HCT116 (cell line): ENCODE results near the gene FICD. TPM values are rescaled to one million over a fixed set of nuclear protein-coding genes. Genes with fewer than 3 reads are reported as not detected.
"Not testable (repeated sequence)": the region's sequence is repeated elsewhere in the genome, so short reads cannot be mapped to it uniquely, and the experiment has no call there.

Experiments used
- ATAC-seq: fragments of 200-7000 bp; cut with Tn5 transposase; 2 replicates; pipeline ENCODE4 v1.9.1; 2020; ENCODE audit warnings: mild to moderate bottlenecking, moderate library complexity
- BruUV-seq: library from RNA; stranded (reverse); fragments of 400-500 nt; replicated peaks from 2 replicates; lab custom pipeline; 2021; lab: Mats Ljungman, UMichigan
- CTCF ChIA-PET: fragments of 300-600 bp; sonication (Branson Sonifier 250); formaldehyde crosslinking; loops from one replicate; lab custom pipeline; 2021; ENCODE audit warnings: antibody characterized with exemption; lab: Charles Lee
- POLR2A ChIA-PET: fragments of 300-600, 350-600 bp; sonication (Branson Sonifier 250); formaldehyde crosslinking; loops from one replicate; lab custom pipeline; 2021; ENCODE audit warnings: antibody characterized with exemption; lab: Charles Lee
- RAD21 ChIA-PET, 2 experiments: fragments of 300-600 bp; sonication (Branson Sonifier 250); formaldehyde crosslinking; loops; one replicate each; lab custom pipeline; 2023; ENCODE audit warnings: low total read pairs in 2 of 2; ENCODE audit not compliant: uncharacterized antibody in 2 of 2, unreplicated experiment in 2 of 2, low non-redundant PET in 1 of 2; lab: Charles Lee
- DNase-seq: peaks from one replicate; pipeline ENCODE4 v3.0.0-alpha.2; 2010; ENCODE audit warnings: low read depth, low spot score
- H2AFZ ChIP-seq: fragments of 200-600 bp; shearing (Covaris generic), sonication (generic); 2 replicates; pipeline ENCODE4 v1.6.1; 2017; ENCODE audit warnings: low read depth, mixed run types, mixed read lengths, antibody characterized with exemption, low read length; ENCODE audit not compliant: poor library complexity, severe bottlenecking
- H3K27ac ChIP-seq: 2 replicates; pipeline ENCODE4 v1.5.1; 2012; ENCODE audit warnings: low read depth, low read length
- H3K27me3 ChIP-seq: fragments of 200-600 bp; sonication (generic); 2 replicates; pipeline ENCODE4 v1.6.1; 2016; ENCODE audit warnings: mixed run types, low read length, mixed read lengths; ENCODE audit not compliant: insufficient read depth
- H3K36me3 ChIP-seq, 2 experiments: fragments of 200-500 bp in 1 of 2; fragments of 200-600 bp in 1 of 2; sonication (Bioruptor generic) in 1 of 2; sonication (generic) in 1 of 2; 2 replicates each; pipeline versions ENCODE4 v1.5.1 to v1.6.1; 2014 to 2016; ENCODE audit warnings: low read length in 2 of 2, inconsistent platforms in 1 of 2, mixed read lengths in 1 of 2, mixed run types in 1 of 2; ENCODE audit not compliant: insufficient read depth in 2 of 2, control insufficient read depth in 1 of 2
- H3K4me1 ChIP-seq, 2 experiments: fragments of 200-600 bp in 1 of 2; sonication (generic) in 1 of 2; 2 replicates each; pipeline versions ENCODE4 v1.5.1 to v1.6.1; 2012 to 2017; ENCODE audit warnings: low read length in 2 of 2, inconsistent platforms in 1 of 2, mild to moderate bottlenecking in 1 of 2, mixed read lengths in 1 of 2, mixed run types in 1 of 2, moderate library complexity in 1 of 2; ENCODE audit not compliant: insufficient read depth in 2 of 2, control insufficient read depth in 1 of 2
- H3K4me2 ChIP-seq: fragments of 200-600 bp; sonication (generic); 2 replicates; pipeline ENCODE4 v1.6.1; 2017; ENCODE audit warnings: mixed run types, low read length, mixed read lengths
- H3K4me3 ChIP-seq, 2 experiments: fragments of 200-600 bp in 1 of 2; sonication (generic) in 1 of 2; replicated peaks in 1 of 2; 2 replicates each; pipeline ENCODE4 v1.5.1; 2011 to 2016; ENCODE audit warnings: low read length in 2 of 2, control low read depth in 1 of 2, low read depth in 1 of 2, mild to moderate bottlenecking in 1 of 2, mixed read lengths in 1 of 2, mixed run types in 1 of 2
- H3K79me2 ChIP-seq: fragments of 200-600 bp; sonication (generic); 2 replicates; pipeline ENCODE4 v1.6.1; 2017; ENCODE audit warnings: mild to moderate bottlenecking, mixed run types, low read length, moderate library complexity, mixed read lengths; ENCODE audit not compliant: insufficient read depth
- H3K9ac ChIP-seq: fragments of 200-600 bp; sonication (generic); 2 replicates; pipeline ENCODE4 v1.6.1; 2016; ENCODE audit warnings: low read length, mixed read lengths
- H3K9me2 ChIP-seq: fragments of 200-600 bp; sonication (generic), shearing (Covaris generic); 2 replicates; pipeline ENCODE4 v1.6.1; 2017; ENCODE audit warnings: mixed run types, mild to moderate bottlenecking, moderate library complexity; ENCODE audit not compliant: insufficient read depth
- H3K9me3 ChIP-seq, 2 experiments: fragments of 200-500 bp in 1 of 2; fragments of 200-600 bp in 1 of 2; sonication (Bioruptor generic) in 1 of 2; sonication (generic) in 1 of 2; 2 replicates each; pipeline ENCODE4 v1.6.1; 2014 to 2017; ENCODE audit warnings: low read length in 2 of 2, mixed read lengths in 2 of 2, inconsistent platforms in 1 of 2, low read depth in 1 of 2, mild to moderate bottlenecking in 1 of 2, mixed run types in 1 of 2, moderate library complexity in 1 of 2; ENCODE audit not compliant: control insufficient read depth in 1 of 2, insufficient read depth in 1 of 2
- H4K20me1 ChIP-seq: fragments of 200-600 bp; sonication (generic), shearing (Covaris generic); 2 replicates; pipeline ENCODE4 v1.6.1; 2017; ENCODE audit warnings: mixed run types, mild to moderate bottlenecking, moderate library complexity; ENCODE audit not compliant: insufficient read depth
- ELF1 ChIP-seq: IDR thresholded peaks from 2 replicates; pipeline ENCODE4 v1.6.1; 2012; ENCODE audit warnings: low read depth, borderline replicate concordance
- EZH2phosphoT487 ChIP-seq: fragments of 200-600 bp; IDR thresholded peaks from 2 replicates; pipeline ENCODE4 v1.6.1; 2018; ENCODE audit warnings: antibody characterized with exemption, borderline replicate concordance
- RAD21 ChIP-seq: IDR thresholded peaks from 2 replicates; pipeline ENCODE4 v1.6.1; 2012; ENCODE audit warnings: low read depth, mild to moderate bottlenecking
- SIN3A ChIP-seq: IDR thresholded peaks from 2 replicates; pipeline ENCODE4 v1.6.1; 2012; ENCODE audit warnings: low read depth
- YY1 ChIP-seq: IDR thresholded peaks from 2 replicates; pipeline ENCODE4 v1.6.1; 2011; ENCODE audit warnings: low read length, low read depth, moderate library complexity, mild to moderate bottlenecking; ENCODE audit not compliant: insufficient replicate concordance; ENCODE audit errors: extremely low read depth
- ZNF274 ChIP-seq: fragments of 200-500 bp; sonication (Bioruptor generic); IDR thresholded peaks from 2 replicates; pipeline ENCODE4 v1.6.1; 2014; ENCODE audit warnings: mild to moderate bottlenecking, low read depth, low read length, inconsistent platforms
- intact Hi-C: fragments of 100-400 bp; cut with micrococcal nuclease; formaldehyde crosslinking; loops from 2 replicates; pipeline ENCODE4 v1.10.0; 2022
- total RNA-seq: library from RNA; stranded (reverse); gene quantifications from one replicate; pipeline ENCODE4 v1.2.1, GENCODE V29; 2021; ENCODE audit not compliant: unreplicated experiment

The FICD gene
- total RNA-seq, 1 experiment from 2014 or later: 5.1 TPM

- intact Hi-C loops, H3K27ac ChIP-seq, H3K79me2 ChIP-seq, H3K27me3 ChIP-seq, H3K4me2 ChIP-seq, H4K20me1 ChIP-seq, RAD21 ChIA-PET, H3K9ac ChIP-seq, CTCF ChIA-PET, DNase-seq, H2AFZ ChIP-seq, H3K4me3 ChIP-seq, H3K36me3 ChIP-seq, POLR2A ChIA-PET, H3K9me2 ChIP-seq, ATAC-seq, H3K9me3 ChIP-seq, BruUV-seq: not testable (repeated sequence)
- H3K4me1 ChIP-seq: peaks cover 10 to 15% of the 10 kb centered on the region in 2 experiments
Observed at GRCh38 chr12:108485371-108485770, 29.7 kb upstream of the FICD start.

- H3K4me3 ChIP-seq, H3K27me3 ChIP-seq, ATAC-seq, H2AFZ ChIP-seq, H3K9me3 ChIP-seq, CTCF ChIA-PET, H3K27ac ChIP-seq, BruUV-seq, H3K9me2 ChIP-seq, H4K20me1 ChIP-seq, H3K36me3 ChIP-seq, H3K9ac ChIP-seq, POLR2A ChIA-PET, RAD21 ChIA-PET, H3K79me2 ChIP-seq, H3K4me2 ChIP-seq, DNase-seq, intact Hi-C loops: not testable (repeated sequence)
- peaks cover 10 to 15% of the 10 kb centered on the region in 2 experiments for H3K4me1 ChIP-seq
Observed at GRCh38 chr12:108487029-108487428, 28.0 kb upstream of the FICD start.

GRCh38 chr12:108491256-108491655, 23.8 kb upstream of the FICD start:
- H3K79me2 ChIP-seq: no peaks in the 10 kb centered on the region
- H2AFZ ChIP-seq: no peak overlapping the region
- TF ChIP-seq EZH2phosphoT487: no peak
- TF ChIP-seq ELF1: no peak
- TF ChIP-seq SIN3A: no peak
- no peak for TF ChIP-seq RAD21
- no peak for TF ChIP-seq ZNF274
- TF ChIP-seq YY1: no peak
- TF ChIP-seq, all 23 proteins: peak for 0
- ChIA-PET CTCF (no interaction called here), RAD21 (no interaction called here), POLR2A (no interaction called here)
- DNase-seq: no peak
- no peak for ATAC-seq
- Histone ChIP-seq H3K4me3 (no peak overlapping the region), H3K4me2 (no peak overlapping the region), H3K9me2 (no peaks in the 10 kb centered on the region), H4K20me1 (no peaks in the 10 kb centered on the region), H3K36me3 (no peaks in the 10 kb centered on the region), H3K9ac (no peak overlapping the region), H3K9me3 (no peaks in the 10 kb centered on the region), H3K27ac (no peak overlapping the region), H3K4me1 (no peaks in the 10 kb centered on the region), H3K27me3 (peaks cover 34% of the 10 kb centered on the region)
- intact Hi-C loops: loop anchor here (10.0 kb wide), 1 partner anchor 426 kb away; no protein-coding TSS in a partner anchor
- BruUV-seq: no TSS peak
